Measurements from ENCODE around the gene GIGYF2. TPM values are rescaled to one million over a fixed set of nuclear protein-coding genes. Genes with fewer than 3 reads are reported as not detected.
A peak's percentile ranks its signal among the peaks of the same experiment; 100 is the strongest.

Gene GIGYF2
- polyA plus RNA-seq, 1 of the 3 experiments (the other 2 are of a cell fraction) = 12.8 TPM

DNA sequence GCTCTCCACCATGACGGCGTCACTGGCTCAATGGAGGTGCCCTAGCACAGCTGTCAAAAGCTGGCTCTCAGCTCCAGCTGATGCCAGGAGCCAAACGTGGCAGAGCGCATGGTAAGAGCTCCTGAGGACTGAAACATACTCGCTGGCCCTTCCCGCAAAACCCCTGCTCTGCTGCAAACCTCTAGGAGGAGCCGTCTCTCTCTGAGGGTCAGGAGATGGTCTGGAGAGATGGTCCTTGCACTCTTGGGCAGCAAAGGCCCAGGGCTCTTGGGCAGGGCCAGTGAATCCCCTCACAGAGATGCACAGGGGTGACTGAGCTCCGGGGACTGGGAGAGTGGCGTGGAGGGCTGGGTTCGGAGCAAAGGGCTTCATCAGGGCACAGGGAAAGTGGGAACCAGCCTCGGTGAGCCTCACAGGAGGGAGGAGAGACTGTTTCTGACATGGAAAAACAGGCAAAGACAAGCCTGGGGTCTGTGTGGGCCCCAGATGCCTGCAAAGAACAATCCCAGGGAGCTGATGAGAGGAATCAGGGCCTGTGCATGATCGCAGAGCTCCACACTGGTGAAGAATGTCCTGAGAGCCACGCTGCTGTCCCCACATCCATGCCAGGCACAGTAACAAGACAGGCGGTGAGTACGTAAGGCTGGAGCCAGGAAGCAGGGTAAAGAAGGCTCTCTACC lies 190.2 kb downstream of the GIGYF2 start:
- Histone ChIP-seq H3K27ac (ENCODE audit: low read depth in 2 of 2, low read length in 1 of 2) (no peak overlapping the region), H4K20me1 (ENCODE audit: insufficient read depth) (no peaks in the 10 kb centered on the region), H3K36me3 (replicated peaks in 1 of 2; ENCODE audit: control insufficient read depth in 1 of 2, insufficient read depth in 2 of 2, low read length in 1 of 2) (no peaks in the 10 kb centered on the region), H3K9ac (no peak overlapping the region), H3F3A (replicated peaks; ENCODE audit: insufficient read depth) (no peaks in the 10 kb centered on the region), H3K4me1 (ENCODE audit: control insufficient read depth in 1 of 2, insufficient read depth in 2 of 2, low read depth in 1 of 2, low read length in 1 of 2) (no peaks in the 10 kb centered on the region; a peak in 1 of 4 replicates), H3K79me2 (ENCODE audit: insufficient read depth) (no peaks in the 10 kb centered on the region), H2AFZ (ENCODE audit: low read depth) (no peak overlapping the region), H3K9me2 (no peaks in the 10 kb centered on the region), H3K27me3 (ENCODE audit: insufficient read depth) (no peaks in the 10 kb centered on the region), H3K9me3 (no peaks in the 10 kb centered on the region), H3K4me3 (ENCODE audit: low read depth in 2 of 2, low read length in 1 of 2) (no peak overlapping the region), H3K4me2 (no peak overlapping the region)
- DNase-seq = peak; percentile 25
- WGBS (ENCODE audit: low lambda C conversion rate) = 79% methylated on average over 15 of the region's 15 CpGs
- TF ChIP-seq SMC3 (IDR thresholded peaks at IDR 0.05; ENCODE audit: low read depth, low read length) (no peak), NRF1 (IDR thresholded peaks at IDR 0.05; ENCODE audit: low read depth, low read length) (no peak), POLR2AphosphoS5 (IDR thresholded peaks at IDR 0.05; ENCODE audit: low read depth, low read length) (no peak), RXRA (IDR thresholded peaks at IDR 0.05; ENCODE audit: borderline replicate concordance, low read depth) (no peak), REST (IDR thresholded peaks at IDR 0.05; ENCODE audit: low read depth, low read length) (no peak), RFX5 (IDR thresholded peaks at IDR 0.05; ENCODE audit: low read length) (no peak), NFIC (IDR thresholded peaks at IDR 0.05; ENCODE audit: borderline replicate concordance) (no peak), FOSL2 (IDR thresholded peaks at IDR 0.05; ENCODE audit: borderline replicate concordance, low read depth) (no peak), IRF3 (IDR thresholded peaks at IDR 0.05; ENCODE audit: low read depth, low read length) (no peak), CTCF (IDR thresholded peaks at IDR 0.05) (no peak)
- TF ChIP-seq, protein P1, sequence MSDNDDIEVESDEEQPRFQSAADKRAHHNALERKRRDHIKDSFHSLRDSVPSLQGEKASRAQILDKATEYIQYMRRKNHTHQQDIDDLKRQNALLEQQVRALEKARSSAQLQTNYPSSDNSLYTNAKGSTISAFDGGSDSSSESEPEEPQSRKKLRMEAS (IDR thresholded peaks at IDR 0.05; ENCODE audit: low read depth) = no peak
- TF ChIP-seq, protein P2, sequence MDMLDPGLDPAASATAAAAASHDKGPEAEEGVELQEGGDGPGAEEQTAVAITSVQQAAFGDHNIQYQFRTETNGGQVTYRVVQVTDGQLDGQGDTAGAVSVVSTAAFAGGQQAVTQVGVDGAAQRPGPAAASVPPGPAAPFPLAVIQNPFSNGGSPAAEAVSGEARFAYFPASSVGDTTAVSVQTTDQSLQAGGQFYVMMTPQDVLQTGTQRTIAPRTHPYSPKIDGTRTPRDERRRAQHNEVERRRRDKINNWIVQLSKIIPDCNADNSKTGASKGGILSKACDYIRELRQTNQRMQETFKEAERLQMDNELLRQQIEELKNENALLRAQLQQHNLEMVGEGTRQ (IDR thresholded peaks at IDR 0.05; ENCODE audit: borderline replicate concordance, low read depth, low read length) = no peak
- TF ChIP-seq, protein P3, sequence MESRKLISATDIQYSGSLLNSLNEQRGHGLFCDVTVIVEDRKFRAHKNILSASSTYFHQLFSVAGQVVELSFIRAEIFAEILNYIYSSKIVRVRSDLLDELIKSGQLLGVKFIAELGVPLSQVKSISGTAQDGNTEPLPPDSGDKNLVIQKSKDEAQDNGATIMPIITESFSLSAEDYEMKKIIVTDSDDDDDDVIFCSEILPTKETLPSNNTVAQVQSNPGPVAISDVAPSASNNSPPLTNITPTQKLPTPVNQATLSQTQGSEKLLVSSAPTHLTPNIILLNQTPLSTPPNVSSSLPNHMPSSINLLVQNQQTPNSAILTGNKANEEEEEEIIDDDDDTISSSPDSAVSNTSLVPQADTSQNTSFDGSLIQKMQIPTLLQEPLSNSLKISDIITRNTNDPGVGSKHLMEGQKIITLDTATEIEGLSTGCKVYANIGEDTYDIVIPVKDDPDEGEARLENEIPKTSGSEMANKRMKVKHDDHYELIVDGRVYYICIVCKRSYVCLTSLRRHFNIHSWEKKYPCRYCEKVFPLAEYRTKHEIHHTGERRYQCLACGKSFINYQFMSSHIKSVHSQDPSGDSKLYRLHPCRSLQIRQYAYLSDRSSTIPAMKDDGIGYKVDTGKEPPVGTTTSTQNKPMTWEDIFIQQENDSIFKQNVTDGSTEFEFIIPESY (IDR thresholded peaks at IDR 0.05; ENCODE audit: borderline replicate concordance, low read depth) = no peak
- ChIA-PET POLR2A (no interaction called here), CTCF (interaction anchor here (1.0 to 1.4 kb wide), 2 partner anchors 9 to 41 kb away, joined by 3 to 4 read pairs; no protein-coding TSS in a partner anchor)
